HepG2 (cell line): Measurements from ENCODE around the gene SRXN1. TPM values are rescaled to one million over a fixed set of nuclear protein-coding genes. Genes with fewer than 3 reads are reported as not detected.

ENCODE experiments used
- FIP1L1 ChIP-seq: fragments of 200-400 bp; formaldehyde crosslinking; IDR thresholded peaks from 2 replicates; pipeline ENCODE4 v1.6.1; 2018; ENCODE audit warnings: low read depth, mild to moderate bottlenecking, low read length, moderate library complexity, borderline replicate concordance; ENCODE audit not compliant: insufficient read depth
- HNF4G ChIP-seq, 2 experiments: sonication (generic) in 1 of 2; formaldehyde crosslinking in 1 of 2; IDR thresholded peaks; 2 replicates each; pipeline versions ENCODE4 v1.4.0 to v1.6.1; 2011 to 2020; ENCODE audit warnings: borderline replicate concordance in 2 of 2, low read depth in 2 of 2, mild to moderate bottlenecking in 2 of 2, low read length in 1 of 2, missing genetic modification reagents in 1 of 2, moderate library complexity in 1 of 2
- JUND ChIP-seq: sonication (generic); formaldehyde crosslinking; IDR thresholded peaks from 2 replicates; pipeline ENCODE4 v1.8.0; 2022; ENCODE audit warnings: mild to moderate bottlenecking, missing genetic modification reagents
- MAZ ChIP-seq, 2 experiments: sonication (generic) in 1 of 2; formaldehyde crosslinking in 1 of 2; IDR thresholded peaks; 2 replicates each; pipeline versions ENCODE4 v1.5.0 to v1.6.1; 2012 to 2020; ENCODE audit warnings: low read depth in 2 of 2, mild to moderate bottlenecking in 2 of 2, borderline replicate concordance in 1 of 2, improper control_type of control experiment in 1 of 2, low read length in 1 of 2, missing genetic modification reagents in 1 of 2, moderate library complexity in 1 of 2
- MEIS1 ChIP-seq: sonication (generic); formaldehyde crosslinking; IDR thresholded peaks from 2 replicates; pipeline ENCODE4 v1.9.0; 2021; ENCODE audit warnings: mild to moderate bottlenecking, missing genetic modification reagents, moderate library complexity, borderline replicate concordance
- MTA1 ChIP-seq: sonication (generic); formaldehyde crosslinking; IDR thresholded peaks from 2 replicates; pipeline ENCODE4 v1.4.0; 2020; ENCODE audit warnings: missing genetic modification reagents, mild to moderate bottlenecking, borderline replicate concordance
- PTBP1 ChIP-seq: fragments of 200-400 bp; formaldehyde crosslinking; IDR thresholded peaks from 2 replicates; pipeline ENCODE4 v1.6.1; 2018; ENCODE audit warnings: low read length, low read depth; ENCODE audit not compliant: poor library complexity, severe bottlenecking
- RORA ChIP-seq: sonication (generic); formaldehyde crosslinking; IDR thresholded peaks from 2 replicates; pipeline ENCODE4 v1.5.0; 2020; ENCODE audit warnings: mild to moderate bottlenecking, missing genetic modification reagents, moderate library complexity
- SALL1 ChIP-seq: sonication (generic); formaldehyde crosslinking; IDR thresholded peaks from 2 replicates; pipeline ENCODE4 v1.8.0; 2022; ENCODE audit warnings: mild to moderate bottlenecking, missing genetic modification reagents
- SAP130 ChIP-seq: IDR thresholded peaks from 2 replicates; pipeline ENCODE4 v1.6.1; 2016; ENCODE audit warnings: low read depth
- STAG1 ChIP-seq: sonication (generic); formaldehyde crosslinking; IDR thresholded peaks from 2 replicates; pipeline ENCODE4 v1.4.0; 2020; ENCODE audit warnings: missing genetic modification reagents
- XBP1 ChIP-seq: sonication (generic); formaldehyde crosslinking; IDR thresholded peaks from 2 replicates; pipeline ENCODE4 v1.5.0; 2020; ENCODE audit warnings: missing genetic modification reagents
- XRCC5 ChIP-seq: fragments of 200-400 bp; formaldehyde crosslinking; optimal IDR thresholded peaks from 2 replicates; pipeline ENCODE3; 2017; ENCODE audit warnings: mild to moderate bottlenecking, low read length
- ZFP36L1 ChIP-seq: sonication (generic); formaldehyde crosslinking; IDR thresholded peaks from 2 replicates; pipeline ENCODE4 v1.8.0; 2022; ENCODE audit warnings: mild to moderate bottlenecking, missing genetic modification reagents, moderate library complexity
- ZFX ChIP-seq: sonication (generic); formaldehyde crosslinking; IDR thresholded peaks from 2 replicates; pipeline ENCODE4 v1.4.0; 2020; ENCODE audit warnings: mild to moderate bottlenecking, low read depth, missing genetic modification reagents, moderate library complexity
- ZNF224 ChIP-seq: sonication (generic); formaldehyde crosslinking; IDR thresholded peaks from 2 replicates; pipeline ENCODE4 v1.5.0; 2020; ENCODE audit warnings: mild to moderate bottlenecking, missing genetic modification reagents
- ZNF326 ChIP-seq: sonication (generic); formaldehyde crosslinking; IDR thresholded peaks from 2 replicates; pipeline ENCODE4 v1.4.0; 2020; ENCODE audit warnings: missing genetic modification reagents, borderline replicate concordance
- ZNF343 ChIP-seq: sonication (generic); formaldehyde crosslinking; IDR thresholded peaks from 2 replicates; pipeline ENCODE4 v1.4.0; 2020; ENCODE audit warnings: mild to moderate bottlenecking, missing genetic modification reagents
- ZNF460 ChIP-seq: sonication (generic); formaldehyde crosslinking; IDR thresholded peaks from 2 replicates; pipeline ENCODE4 v1.5.1; 2020; ENCODE audit warnings: missing genetic modification reagents, mild to moderate bottlenecking, borderline replicate concordance
- ZNF501 ChIP-seq: sonication (generic); formaldehyde crosslinking; IDR thresholded peaks from 2 replicates; pipeline ENCODE4 v1.5.1; 2020; ENCODE audit warnings: mild to moderate bottlenecking, moderate library complexity, missing genetic modification reagents
- ZNF546 ChIP-seq: sonication (generic); formaldehyde crosslinking; conservative IDR thresholded peaks from 2 replicates; pipeline ENCODE4 v1.8.1; 2023; ENCODE audit warnings: mild to moderate bottlenecking, missing genetic modification reagents
- ZNF672 ChIP-seq: sonication (generic); formaldehyde crosslinking; IDR thresholded peaks from 2 replicates; pipeline ENCODE4 v1.8.1; 2022; ENCODE audit warnings: missing genetic modification reagents
- ZNF766 ChIP-seq: sonication (generic); formaldehyde crosslinking; IDR thresholded peaks from 2 replicates; pipeline ENCODE4 v1.5.0; 2020; ENCODE audit warnings: missing genetic modification reagents, borderline replicate concordance
- polyA plus RNA-seq, 8 experiments: library from polyadenylated mRNA; depleted of rRNA in 3 of 8; stranded (reverse) in 7 of 8; unstranded in 1 of 8; fragments of >200 nt; fragmentation: Illumina TruSeq in 4 of 8; extraction: Trizol in 4 of 8; gene quantifications; 2 replicates each; pipeline versions ENCODE4 v1.2.1 to v1.2.3, GENCODE V29; 2011 to 2016; ENCODE audit warnings: low read depth in 4 of 8, missing spikeins in 1 of 8, mixed read lengths in 1 of 8; ENCODE audit not compliant: insufficient read depth in 1 of 8
- total RNA-seq, 5 experiments: library from RNA; depleted of rRNA; stranded (reverse); fragments of >200 nt; fragmentation: Illumina TruSeq; extraction: Trizol; gene quantifications; 2 replicates each; pipeline ENCODE4 v1.2.3, GENCODE V29; 2016; ENCODE audit warnings: low read depth in 1 of 5
- TF ChIP-seq, protein P1 (sequence below): sonication (generic); formaldehyde crosslinking; IDR thresholded peaks from 2 replicates; pipeline ENCODE4 v1.4.0; 2020; ENCODE audit warnings: missing genetic modification reagents, borderline replicate concordance

The SRXN1 gene
- total and polyA plus RNA-seq, 2 of the 13 experiments (the other 11 are each of a cell fraction or from before 2014, with no cell fraction given), result 29.9 to 87.7 TPM

DNA sequence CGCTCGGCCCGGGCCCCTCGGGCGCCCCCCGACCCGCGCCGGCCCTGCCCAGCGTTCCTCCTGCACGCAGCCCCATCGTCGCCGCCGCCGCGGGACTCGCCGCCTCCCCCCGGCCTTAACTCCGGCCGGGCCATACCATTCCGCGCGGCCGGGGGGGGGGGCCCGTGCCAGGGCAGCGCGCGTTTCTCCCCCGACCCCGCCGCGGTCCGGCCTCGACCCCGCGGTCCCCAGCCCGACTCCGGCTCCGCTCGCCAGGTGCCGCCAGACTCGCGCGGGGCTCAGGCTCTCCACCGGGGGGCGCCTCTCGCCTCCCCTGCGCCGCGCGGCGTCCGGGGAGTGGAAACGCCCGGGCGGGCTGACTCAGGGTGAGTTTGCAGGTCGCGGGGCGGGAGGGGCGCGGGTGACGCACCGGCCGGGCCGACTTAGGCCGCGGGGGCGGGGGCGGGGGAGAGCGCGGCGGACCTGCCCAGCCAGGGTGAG is at the start of gene SRXN1 (continued):
- TF ChIP-seq HNF4G (IDR thresholded peaks at IDR 0.05; ENCODE audit: borderline replicate concordance, low read depth, low read length) (peak; percentile 2; the same call in 1 of the 2 replicates), HNF4G (CRISPR knock-in tag; IDR thresholded peaks at IDR 0.05; ENCODE audit: borderline replicate concordance, low read depth) (0 out of 2 replicates have a peak, but pooled peaks have one; percentile 12), FIP1L1 (no peak), ZNF546 (CRISPR knock-in tag) (peak; percentile 88), PTBP1 (no peak), RORA (CRISPR knock-in tag) (no peak), STAG1 (peak; percentile 76), ZFX (CRISPR knock-in tag) (peak; percentile 93), ZNF766 (CRISPR knock-in tag) (peak; percentile 90; the same call in 1 of the 2 replicates), ZNF501 (no peak; the same call in 1 of the 2 replicates), ZNF460 (CRISPR knock-in tag) (no peak), ZNF224 (CRISPR knock-in tag) (no peak), SAP130 (CRISPR knock-in tag) (peak; percentile 66), MEIS1 (no peak), JUND (CRISPR knock-in tag) (peak; percentile 68; the same call in 1 of the 2 replicates), XBP1 (CRISPR knock-in tag) (no peak), ZNF343 (peak; percentile 43; the same call in 1 of the 2 replicates), ZNF326 (CRISPR knock-in tag) (no peak), SALL1 (CRISPR knock-in tag) (peak; percentile 22; the same call in 1 of the 2 replicates), ZFP36L1 (CRISPR knock-in tag) (no peak; the same call in 1 of the 2 replicates), ZNF672 (CRISPR knock-in tag) (peak; percentile 57; the same call in 1 of the 2 replicates), MTA1 (CRISPR knock-in tag) (peak; percentile 40; the same call in 1 of the 2 replicates), XRCC5 (peak; percentile 96), MAZ (IDR thresholded peaks at IDR 0.05; ENCODE audit: borderline replicate concordance, low read depth, low read length) (peak; percentile 94), MAZ (CRISPR knock-in tag; IDR thresholded peaks at IDR 0.05; ENCODE audit: low read depth) (peak; percentile 98)
- TF ChIP-seq, protein P1, sequence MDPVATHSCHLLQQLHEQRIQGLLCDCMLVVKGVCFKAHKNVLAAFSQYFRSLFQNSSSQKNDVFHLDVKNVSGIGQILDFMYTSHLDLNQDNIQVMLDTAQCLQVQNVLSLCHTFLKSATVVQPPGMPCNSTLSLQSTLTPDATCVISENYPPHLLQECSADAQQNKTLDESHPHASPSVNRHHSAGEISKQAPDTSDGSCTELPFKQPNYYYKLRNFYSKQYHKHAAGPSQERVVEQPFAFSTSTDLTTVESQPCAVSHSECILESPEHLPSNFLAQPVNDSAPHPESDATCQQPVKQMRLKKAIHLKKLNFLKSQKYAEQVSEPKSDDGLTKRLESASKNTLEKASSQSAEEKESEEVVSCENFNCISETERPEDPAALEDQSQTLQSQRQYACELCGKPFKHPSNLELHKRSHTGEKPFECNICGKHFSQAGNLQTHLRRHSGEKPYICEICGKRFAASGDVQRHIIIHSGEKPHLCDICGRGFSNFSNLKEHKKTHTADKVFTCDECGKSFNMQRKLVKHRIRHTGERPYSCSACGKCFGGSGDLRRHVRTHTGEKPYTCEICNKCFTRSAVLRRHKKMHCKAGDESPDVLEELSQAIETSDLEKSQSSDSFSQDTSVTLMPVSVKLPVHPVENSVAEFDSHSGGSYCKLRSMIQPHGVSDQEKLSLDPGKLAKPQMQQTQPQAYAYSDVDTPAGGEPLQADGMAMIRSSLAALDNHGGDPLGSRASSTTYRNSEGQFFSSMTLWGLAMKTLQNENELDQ, result no peak
